Measurements from ENCODE around the gene MEX3D. TPM values are rescaled to one million over a fixed set of nuclear protein-coding genes. Genes with fewer than 3 reads are reported as not detected.

MEX3D gene
- total and polyA plus RNA-seq, 2 experiments from 2014 or later = 4.5 to 49.7 TPM

DNA sequence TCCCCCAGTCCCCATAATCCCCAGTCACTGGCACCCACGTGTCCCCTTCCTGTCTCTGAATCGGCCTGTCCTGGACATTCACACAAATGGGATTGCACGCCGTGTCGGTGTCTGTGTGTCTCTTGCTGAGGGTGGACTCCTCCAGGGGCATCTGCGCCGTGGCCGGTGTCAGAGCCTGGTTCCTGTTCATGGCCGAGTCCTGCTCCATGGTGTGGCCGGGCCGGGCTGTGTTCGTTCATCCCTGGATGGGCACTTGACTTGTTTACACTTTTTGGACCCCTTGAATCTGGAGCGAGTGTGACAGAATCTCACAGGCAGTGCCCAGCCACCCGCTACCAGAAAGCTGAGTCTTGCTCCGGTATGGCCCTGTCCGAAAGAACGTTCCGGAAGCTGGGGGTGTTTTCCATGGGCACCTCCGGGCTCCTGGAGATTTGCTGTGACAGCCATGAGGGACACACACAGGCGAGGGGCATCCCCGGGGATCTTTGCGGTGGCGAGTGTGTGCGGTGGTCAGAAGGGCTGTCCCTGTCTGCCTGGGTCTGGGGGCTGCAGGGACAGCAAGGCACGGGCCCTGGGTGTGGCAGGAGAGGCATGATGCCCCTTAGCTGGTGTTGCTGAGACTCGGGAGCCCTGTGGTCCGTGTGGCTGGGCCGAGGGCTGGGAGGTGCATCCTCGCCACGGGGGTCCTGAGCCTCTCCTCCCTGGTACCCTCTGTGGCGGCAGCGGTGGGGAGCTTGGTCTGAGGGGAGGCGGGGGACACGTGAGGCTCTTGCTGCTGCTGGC is 6.4 kb upstream of the MEX3D start:
- Histone ChIP-seq H3K4me3 (no peak overlapping the region), H3K36me3 (peaks cover 10% of the 10 kb centered on the region), H3K9me3 (ENCODE audit: low read depth) (no peaks in the 10 kb centered on the region), H3K27me3 (no peaks in the 10 kb centered on the region), H3K4me1 (ENCODE audit: low read depth) (no peaks in the 10 kb centered on the region), H3K27ac (peak overlapping the region; percentile 4)
- DNase-seq (ENCODE audit: low read depth in 1 of 2, low spot score in 1 of 2) = no peak
- no peak for TF ChIP-seq CTCF (IDR thresholded peaks at IDR 0.05; ENCODE audit: low read depth, low read length)

DNA sequence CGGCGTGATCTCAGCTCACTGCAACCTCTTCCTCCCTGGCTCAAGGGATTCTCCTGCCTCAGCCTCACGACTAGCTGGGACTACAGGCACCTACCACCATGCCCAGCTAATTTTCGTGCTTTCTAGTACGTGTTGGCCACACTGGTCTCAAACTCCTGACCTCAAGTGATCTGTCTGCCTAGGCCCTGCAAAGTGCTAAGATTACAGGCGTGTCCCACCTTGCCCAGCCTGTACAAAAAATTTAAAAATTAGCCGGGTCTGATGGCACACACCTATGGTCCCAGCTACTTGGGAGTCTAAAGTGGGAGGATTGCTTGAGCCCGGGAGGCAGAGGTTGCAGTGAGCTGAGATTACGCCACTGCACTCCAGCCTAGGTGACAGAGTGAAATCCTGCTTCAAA is 4.7 kb upstream of the MEX3D start:
- no peak overlapping the region for H3K4me3 ChIP-seq
- no peaks in the 10 kb centered on the region for H3K27me3 ChIP-seq
- no peak for TF ChIP-seq CTCF (IDR thresholded peaks at IDR 0.05; ENCODE audit: low read depth, low read length)
- no peaks in the 10 kb centered on the region for H3K9me3 ChIP-seq (ENCODE audit: low read depth)
- H3K27ac ChIP-seq = no peak overlapping the region
- DNase-seq (ENCODE audit: low read depth in 1 of 2, low spot score in 1 of 2) = no peak
- peaks cover 5% of the 10 kb centered on the region for H3K36me3 ChIP-seq
- no peaks in the 10 kb centered on the region for H3K4me1 ChIP-seq (ENCODE audit: low read depth)

DNA sequence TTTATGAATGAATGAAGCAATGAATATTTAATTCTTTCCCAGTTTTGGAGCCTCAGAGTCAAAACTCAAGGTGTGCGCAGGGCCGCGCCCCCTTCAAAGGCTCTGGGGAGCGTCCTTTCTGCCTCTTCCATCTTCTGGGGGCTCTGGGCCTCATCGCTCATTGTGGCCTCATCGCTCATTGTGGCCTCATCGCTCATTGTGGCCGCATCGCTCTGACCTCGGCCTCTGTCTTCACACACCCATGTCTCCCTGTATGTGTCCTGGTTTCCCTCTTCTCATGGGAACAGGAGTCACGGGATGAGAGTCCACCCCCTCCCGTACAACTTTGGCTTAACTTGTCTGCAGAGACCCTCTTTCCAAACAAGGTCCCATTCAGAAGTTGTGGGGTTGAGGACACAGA is 3.2 kb upstream of the MEX3D start:
- H3K36me3 ChIP-seq = no peaks in the 10 kb centered on the region
- H3K4me3 ChIP-seq = no peak overlapping the region
- H3K27me3 ChIP-seq = no peaks in the 10 kb centered on the region
- H3K9me3 ChIP-seq (ENCODE audit: low read depth) = no peaks in the 10 kb centered on the region
- no peak for TF ChIP-seq CTCF (IDR thresholded peaks at IDR 0.05; ENCODE audit: low read depth, low read length)
- H3K27ac ChIP-seq = no peak overlapping the region
- no peak for DNase-seq (ENCODE audit: low read depth in 1 of 2, low spot score in 1 of 2)
- no peaks in the 10 kb centered on the region for H3K4me1 ChIP-seq (ENCODE audit: low read depth)

DNA sequence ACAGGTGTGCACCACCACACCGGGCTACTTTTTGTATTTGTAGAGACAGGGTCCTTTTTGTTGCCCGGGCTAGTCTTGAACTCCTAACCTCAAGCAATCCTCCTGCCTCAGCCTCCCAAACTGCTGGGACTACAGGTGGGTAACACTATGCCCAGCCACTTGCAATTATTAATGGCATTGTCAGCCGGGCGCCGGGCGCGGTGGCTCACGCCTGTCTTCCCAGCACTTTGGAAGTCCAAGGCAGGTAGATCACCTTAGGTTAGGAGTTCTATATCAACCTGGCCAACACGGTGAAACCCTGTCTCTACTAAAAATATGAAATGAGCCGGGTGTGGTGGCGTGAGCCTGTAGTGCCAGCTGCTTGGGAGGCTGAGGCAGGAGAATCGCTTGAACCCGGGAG is 2.7 kb upstream of the MEX3D start:
- no peak for DNase-seq (ENCODE audit: low read depth in 1 of 2, low spot score in 1 of 2)
- H3K27me3 ChIP-seq = no peaks in the 10 kb centered on the region
- peaks cover 3% of the 10 kb centered on the region for H3K4me1 ChIP-seq (ENCODE audit: low read depth)
- no peaks in the 10 kb centered on the region for H3K36me3 ChIP-seq
- H3K27ac ChIP-seq = no peak overlapping the region
- H3K4me3 ChIP-seq = no peak overlapping the region
- no peaks in the 10 kb centered on the region for H3K9me3 ChIP-seq (ENCODE audit: low read depth)
- no peak for TF ChIP-seq CTCF (IDR thresholded peaks at IDR 0.05; ENCODE audit: low read depth, low read length)

DNA sequence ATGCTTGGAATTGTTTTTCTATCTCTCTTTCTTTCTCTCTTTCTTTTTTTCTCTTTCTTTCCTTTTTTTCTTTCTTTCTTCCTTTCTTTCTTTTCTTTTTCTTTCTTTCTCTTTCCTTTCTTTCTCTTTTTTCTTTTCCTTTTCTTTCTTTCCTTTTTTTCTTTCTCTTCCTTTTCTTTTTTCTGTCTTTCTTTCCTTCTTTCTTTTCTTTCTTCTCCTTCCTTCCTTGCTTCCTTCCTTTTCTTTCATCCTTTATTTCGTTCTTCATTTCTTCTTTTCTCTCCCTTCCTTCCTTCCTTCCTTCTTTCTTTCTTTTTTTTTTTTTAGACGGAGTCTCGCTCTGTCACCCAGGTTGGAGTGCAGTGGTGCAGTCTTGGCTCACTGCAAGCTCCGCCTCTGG is 1.9 kb upstream of the MEX3D start:
- Histone ChIP-seq H3K27me3 (no peaks in the 10 kb centered on the region), H3K4me3 (no peak overlapping the region), H3K36me3 (no peaks in the 10 kb centered on the region), H3K27ac (no peak overlapping the region), H3K9me3 (ENCODE audit: low read depth) (no peaks in the 10 kb centered on the region), H3K4me1 (ENCODE audit: low read depth) (peaks cover 4% of the 10 kb centered on the region)
- no peak for TF ChIP-seq CTCF (IDR thresholded peaks at IDR 0.05; ENCODE audit: low read depth, low read length)
- no peak for DNase-seq (ENCODE audit: low read depth in 1 of 2, low spot score in 1 of 2)
